Nephron progenitor cell (in vitro differentiated cells): Measurements from ENCODE around the gene KCNB1.
"Not testable (repeated sequence)": the region's sequence is repeated elsewhere in the genome, so short reads cannot be mapped to it uniquely, and the experiment has no call there.

Experiments used
- DNase-seq: peaks from one replicate; pipeline ENCODE4 v3.0.0; 2021
- H3K27ac Mint-ChIP-seq: 2 replicates; pipeline ENCODE4 v1.8.0; 2021; ENCODE audit warnings: mild to moderate bottlenecking, moderate library complexity, mixed read lengths
- H3K27me3 Mint-ChIP-seq: 2 replicates; pipeline ENCODE4 v1.8.0; 2021; ENCODE audit warnings: mild to moderate bottlenecking, low read depth, mixed read lengths; ENCODE audit not compliant: poor library complexity
- H3K36me3 Mint-ChIP-seq: 2 replicates; pipeline ENCODE4 v1.8.0; 2021; ENCODE audit warnings: low read depth, mixed read lengths
- H3K4me1 Mint-ChIP-seq: 2 replicates; pipeline ENCODE4 v1.8.0; 2021; ENCODE audit warnings: mixed read lengths
- H3K4me3 Mint-ChIP-seq: 2 replicates; pipeline ENCODE4 v1.8.0; 2021; ENCODE audit warnings: mild to moderate bottlenecking, moderate library complexity, mixed read lengths
- H3K9me3 Mint-ChIP-seq: 2 replicates; pipeline ENCODE4 v1.8.0; 2021; ENCODE audit warnings: mild to moderate bottlenecking, moderate library complexity, mixed read lengths
- CTCF ChIP-seq: fragments of 200-600 bp; sonication (generic); IDR thresholded peaks from 2 replicates; pipeline ENCODE4 v1.5.0; 2021; ENCODE audit warnings: antibody characterized with exemption

The KCNB1 gene

GRCh38 chr20:49411221-49411925, 71.1 kb downstream of the KCNB1 start:
- Mint-ChIP-seq H3K4me3 (no peak overlapping the region), H3K36me3 (no peaks in the 10 kb centered on the region), H3K27ac (no peak overlapping the region), H3K27me3 (peaks cover 32% of the 10 kb centered on the region), H3K4me1 (no peaks in the 10 kb centered on the region), H3K9me3 (no peaks in the 10 kb centered on the region)
- TF ChIP-seq CTCF: no peak
- no peak for DNase-seq

- H3K4me1 Mint-ChIP-seq, DNase-seq, H3K4me3 Mint-ChIP-seq, H3K27ac Mint-ChIP-seq, H3K9me3 Mint-ChIP-seq, H3K36me3 Mint-ChIP-seq: not testable (repeated sequence)
- H3K27me3 Mint-ChIP-seq: peaks cover 33% of the 10 kb centered on the region
These were observed 72.4 kb downstream of the KCNB1 start for GRCh38 chr20:49409975-49410621.

- H3K36me3 Mint-ChIP-seq: no peaks in the 10 kb centered on the region
- H3K27me3 Mint-ChIP-seq: peaks cover 27% of the 10 kb centered on the region
- TF ChIP-seq CTCF: no peak
- peaks cover 5% of the 10 kb centered on the region for H3K4me1 Mint-ChIP-seq
- DNase-seq: no peak
- no peaks in the 10 kb centered on the region for H3K9me3 Mint-ChIP-seq
- no peak overlapping the region for H3K4me3 Mint-ChIP-seq
- no peak overlapping the region for H3K27ac Mint-ChIP-seq
These were observed 73.0 kb downstream of the KCNB1 start for GRCh38 chr20:49409302-49409974.

- Mint-ChIP-seq H3K27me3 (peaks cover 20% of the 10 kb centered on the region), H3K9me3 (no peaks in the 10 kb centered on the region), H3K4me1 (peaks cover 5% of the 10 kb centered on the region), H3K27ac (no peak overlapping the region), H3K4me3 (no peak overlapping the region), H3K36me3 (no peaks in the 10 kb centered on the region)
- no peak for DNase-seq
- TF ChIP-seq CTCF: no peak
These were observed 73.9 kb downstream of the KCNB1 start for GRCh38 chr20:49408509-49409104.

- peaks cover 5% of the 10 kb centered on the region for H3K4me1 Mint-ChIP-seq
- peaks cover 17% of the 10 kb centered on the region for H3K27me3 Mint-ChIP-seq
- H3K4me3 Mint-ChIP-seq: no peak overlapping the region
- peaks cover 3% of the 10 kb centered on the region for H3K9me3 Mint-ChIP-seq
- no peaks in the 10 kb centered on the region for H3K36me3 Mint-ChIP-seq
- no peak for DNase-seq
- TF ChIP-seq CTCF: no peak
- H3K27ac Mint-ChIP-seq: no peak overlapping the region
These were observed 75.8 kb downstream of the KCNB1 start for GRCh38 chr20:49406666-49407065.

GRCh38 chr20:49405696-49406095, 76.8 kb downstream of the KCNB1 start:
- no peak overlapping the region for H3K27ac Mint-ChIP-seq
- DNase-seq: no peak
- peaks cover 5% of the 10 kb centered on the region for H3K4me1 Mint-ChIP-seq
- H3K27me3 Mint-ChIP-seq: peaks cover 17% of the 10 kb centered on the region
- H3K36me3 Mint-ChIP-seq: no peaks in the 10 kb centered on the region
- H3K9me3 Mint-ChIP-seq: peaks cover 3% of the 10 kb centered on the region
- H3K4me3 Mint-ChIP-seq: no peak overlapping the region
- no peak for TF ChIP-seq CTCF
